Measurements from ENCODE around the gene PRIM2. TPM values are rescaled to one million over a fixed set of nuclear protein-coding genes. Genes with fewer than 3 reads are reported as not detected.
A peak's percentile ranks its signal among the peaks of the same experiment; 100 is the strongest.
"Not testable (repeated sequence)": the region's sequence is repeated elsewhere in the genome, so short reads cannot be mapped to it uniquely, and the experiment has no call there.

PRIM2 gene
- total and polyA plus RNA-seq, 10 of the 15 experiments (the other 5 are each of a cell fraction or from before 2014, with no cell fraction given), result 13.2 to 38.6 (median 25.1) TPM

DNA sequence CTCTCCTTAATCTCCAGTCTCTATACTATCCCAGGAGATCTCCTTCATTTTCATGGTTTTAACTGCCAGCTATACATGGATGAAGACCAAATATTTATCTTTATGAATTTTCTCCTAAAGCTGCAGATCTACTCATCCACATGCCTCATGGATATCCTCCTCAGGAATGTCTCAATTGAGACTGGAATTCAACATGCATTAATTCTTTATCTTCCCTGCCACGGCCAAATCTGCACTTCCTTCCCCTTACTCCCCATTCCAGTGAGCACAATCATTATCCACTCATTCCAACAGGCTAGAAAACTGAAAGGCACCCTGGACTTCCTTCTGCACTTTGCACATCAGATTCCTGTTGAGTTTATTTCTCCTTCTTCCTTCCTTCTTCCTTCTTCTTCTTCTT, 379.0 kb downstream of the PRIM2 start:
- DNase-seq (ENCODE audit: low read depth, low spot score); H3K4me2 ChIP-seq (ENCODE audit: control insufficient read depth, insufficient read depth); RAD21 ChIA-PET (ENCODE audit: unreplicated experiment); H3K27me3 ChIP-seq (replicated peaks in 1 of 2; ENCODE audit: control insufficient read depth in 2 of 2, insufficient read depth in 2 of 2, low read length in 1 of 2); H3K79me2 ChIP-seq (ENCODE audit: control insufficient read depth, insufficient read depth, low read length); H3K4me3 ChIP-seq; H3K9me3 ChIP-seq (replicated peaks; ENCODE audit: control insufficient read depth, insufficient read depth, low read length); FAIRE-seq; intact Hi-C loops (cut with micrococcal nuclease; ENCODE audit: unreplicated experiment); H2AFZ ChIP-seq (ENCODE audit: control insufficient read depth, low read depth, low read length); in situ Hi-C loops (cut with MboI); BruUV-seq (replicated peaks); POLR2A ChIA-PET; H3K36me3 ChIP-seq (ENCODE audit: control insufficient read depth in 2 of 2, insufficient read depth in 2 of 2, low read length in 1 of 2); SMC1A ChIA-PET (ENCODE audit: uncharacterized antibody, unreplicated experiment); H3K4me1 ChIP-seq (ENCODE audit: control insufficient read depth, insufficient read depth, low read length); H3K27ac ChIP-seq (ENCODE audit: control insufficient read depth, insufficient read depth); CTCF ChIA-PET; H3K9ac ChIP-seq (ENCODE audit: control insufficient read depth, insufficient read depth, low read length); ATAC-seq; H4K20me1 ChIP-seq (ENCODE audit: control insufficient read depth, insufficient read depth): not testable (repeated sequence)
- WGBS (ENCODE audit: insufficient coverage, insufficient replicate concordance, low lambda C conversion rate, missing lambda C conversion rate), result 0% methylated on average over 1 of the region's 1 CpG

MicroRNAs within 50 kb of the gene (microRNA counts, 767-probe panel; counts per million panel counts)
- microRNA hsa-miR-548u, result 55.3 counts per million

Small RNAs within 50 kb of the gene (microRNA-seq; reads per million reads assigned to microRNA genes)
- gene MIR548U, result not detected

Small RNAs within 50 kb of the gene (small RNA-seq; reads per million reads assigned to genes)
- gene MIR548U, result 0.47 reads per million, percentile 7 among the genes with 10 or more reads in this experiment

Other genes starting within 250 kb of the PRIM2 start
- gene ZNF451, start 227.4 kb upstream of the PRIM2 start, total RNA-seq (2014; rRNA removed), result 32.4 and 35.6 TPM in 2 replicates
- gene ZNF451, start 227.4 kb upstream of the PRIM2 start, total RNA-seq (2014; rRNA removed; fragmentation: Illumina TruSeq; extraction: Trizol), result 44.4 and 49.2 TPM in 2 replicates
- 37.5 and 38.0 TPM in 2 replicates for gene ZNF451, start 227.4 kb upstream of the PRIM2 start, total RNA-seq (2021)
- gene ZNF451, start 227.4 kb upstream of the PRIM2 start, polyA plus RNA-seq (2011; rRNA removed), result 37.4 and 60.6 TPM in 2 replicates
- 22.1 and 25.9 TPM in 2 replicates for gene ZNF451, start 227.4 kb upstream of the PRIM2 start, polyA plus RNA-seq (2014; fragmentation: Illumina TruSeq; extraction: Trizol)
- gene ZNF451, start 227.4 kb upstream of the PRIM2 start, polyA plus RNA-seq (2014; fragmentation: Nextera tagmentation; extraction: Ambion mirVana), result 10 to 100 TPM in 1 of 2 experiments, 1 to 10 TPM in 1; 6.5 to 11.6 TPM
- 20.3 and 21.4 TPM in 2 replicates for gene ZNF451, start 227.4 kb upstream of the PRIM2 start, polyA plus RNA-seq (2014; rRNA removed)
- 10 to 100 TPM; 22.7 to 24.8 TPM for gene ZNF451, start 227.4 kb upstream of the PRIM2 start, polyA plus RNA-seq (2016; fragmentation: Nextera tagmentation; extraction: Ambion mirVana)
- 7.9 and 9.4 TPM in 2 replicates for gene BAG2, start 145.3 kb upstream of the PRIM2 start, total RNA-seq (2014; rRNA removed)
- 10.9 and 11.8 TPM in 2 replicates for gene BAG2, start 145.3 kb upstream of the PRIM2 start, total RNA-seq (2014; rRNA removed; fragmentation: Illumina TruSeq; extraction: Trizol)
- 8.8 and 9.2 TPM in 2 replicates for gene BAG2, start 145.3 kb upstream of the PRIM2 start, total RNA-seq (2021)
- 8.3 and 11.5 TPM in 2 replicates for gene BAG2, start 145.3 kb upstream of the PRIM2 start, polyA plus RNA-seq (2011; rRNA removed)
- gene BAG2, start 145.3 kb upstream of the PRIM2 start, polyA plus RNA-seq (2014; fragmentation: Illumina TruSeq; extraction: Trizol), result 8.8 and 10.1 TPM in 2 replicates
- gene BAG2, start 145.3 kb upstream of the PRIM2 start, polyA plus RNA-seq (2014; fragmentation: Nextera tagmentation; extraction: Ambion mirVana), result 10 to 100 TPM in 1 of 2 experiments, 1 to 10 TPM in 1; 8.9 to 10.8 TPM
- gene BAG2, start 145.3 kb upstream of the PRIM2 start, polyA plus RNA-seq (2014; rRNA removed), result 7.1 and 7.7 TPM in 2 replicates
- gene BAG2, start 145.3 kb upstream of the PRIM2 start, polyA plus RNA-seq (2016; fragmentation: Nextera tagmentation; extraction: Ambion mirVana), result 10 to 100 TPM; 16.1 to 17.6 TPM
- 4.0 and 4.5 TPM in 2 replicates for gene RAB23, start 95.3 kb upstream of the PRIM2 start, total RNA-seq (2014; rRNA removed)
- gene RAB23, start 95.3 kb upstream of the PRIM2 start, total RNA-seq (2014; rRNA removed; fragmentation: Illumina TruSeq; extraction: Trizol), result 4.7 and 4.9 TPM in 2 replicates
- 3.2 and 3.6 TPM in 2 replicates for gene RAB23, start 95.3 kb upstream of the PRIM2 start, total RNA-seq (2021)
- 6.0 and 10.0 TPM in 2 replicates for gene RAB23, start 95.3 kb upstream of the PRIM2 start, polyA plus RNA-seq (2011; rRNA removed)
- gene RAB23, start 95.3 kb upstream of the PRIM2 start, polyA plus RNA-seq (2014; fragmentation: Illumina TruSeq; extraction: Trizol), result 4.9 and 8.0 TPM in 2 replicates
- 1 to 10 TPM in 1 of 2 experiments, under 1 TPM in 1; 0.80 to 1.3 TPM for gene RAB23, start 95.3 kb upstream of the PRIM2 start, polyA plus RNA-seq (2014; fragmentation: Nextera tagmentation; extraction: Ambion mirVana)
- 2.3 and 3.0 TPM in 2 replicates for gene RAB23, start 95.3 kb upstream of the PRIM2 start, polyA plus RNA-seq (2014; rRNA removed)
- 1 to 10 TPM; 2.8 to 3.0 TPM for gene RAB23, start 95.3 kb upstream of the PRIM2 start, polyA plus RNA-seq (2016; fragmentation: Nextera tagmentation; extraction: Ambion mirVana)